Activated T-cell treated with anti-CD3 and anti-CD28 coated beads, Interleukin-2, amount 50 U/mL, for 24 hours (primary cell): ENCODE data around the gene KCNH1.

Experiments
- DNase-seq: peaks from one replicate; pipeline ENCODE4 v3.0.0-alpha.2; 2020
- H3K27ac Mint-ChIP-seq: 2 replicates; pipeline ENCODE4 v1.8.0; 2020; ENCODE audit warnings: mild to moderate bottlenecking, mixed read lengths
- H3K27me3 Mint-ChIP-seq: 2 replicates; pipeline ENCODE4 v1.8.0; 2020; ENCODE audit warnings: mixed read lengths
- H3K36me3 Mint-ChIP-seq: 2 replicates; pipeline ENCODE4 v1.8.0; 2020; ENCODE audit warnings: low read depth, mixed read lengths
- H3K4me1 Mint-ChIP-seq: 2 replicates; pipeline ENCODE4 v1.8.0; 2020; ENCODE audit warnings: low read depth, mixed read lengths
- H3K4me3 Mint-ChIP-seq: 2 replicates; pipeline ENCODE4 v1.8.0; 2020; ENCODE audit warnings: mild to moderate bottlenecking, moderate library complexity, mixed read lengths
- H3K9me3 Mint-ChIP-seq: 2 replicates; pipeline ENCODE4 v1.8.0; 2020; ENCODE audit warnings: mixed read lengths

Gene KCNH1

DNA sequence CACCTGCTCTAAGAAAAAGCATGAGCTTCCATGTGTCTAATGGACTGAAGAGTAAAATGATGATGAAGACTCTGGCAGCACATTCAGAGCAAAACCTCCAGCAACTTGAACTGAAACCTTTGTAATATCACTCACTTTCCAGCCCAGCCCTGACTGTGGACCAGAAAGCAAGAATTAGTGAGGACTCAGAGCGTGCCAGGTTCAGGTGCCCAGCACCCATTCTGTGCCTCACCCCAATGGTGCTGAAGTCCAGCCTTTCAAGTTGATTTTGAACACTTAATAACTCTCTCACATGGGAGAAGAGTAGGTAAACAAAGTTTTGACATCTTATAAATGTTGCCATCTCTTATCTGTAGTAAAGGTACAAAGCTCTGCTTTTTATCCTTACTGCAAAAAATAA is 350.0 kb downstream of the KCNH1 start:
- H3K27ac Mint-ChIP-seq = no peak overlapping the region
- peaks cover 2% of the 10 kb centered on the region for H3K27me3 Mint-ChIP-seq
- H3K4me3 Mint-ChIP-seq = no peak overlapping the region
- H3K4me1 Mint-ChIP-seq = no peaks in the 10 kb centered on the region
- H3K9me3 Mint-ChIP-seq = no peaks in the 10 kb centered on the region
- no peak for DNase-seq
- no peaks in the 10 kb centered on the region for H3K36me3 Mint-ChIP-seq

DNA sequence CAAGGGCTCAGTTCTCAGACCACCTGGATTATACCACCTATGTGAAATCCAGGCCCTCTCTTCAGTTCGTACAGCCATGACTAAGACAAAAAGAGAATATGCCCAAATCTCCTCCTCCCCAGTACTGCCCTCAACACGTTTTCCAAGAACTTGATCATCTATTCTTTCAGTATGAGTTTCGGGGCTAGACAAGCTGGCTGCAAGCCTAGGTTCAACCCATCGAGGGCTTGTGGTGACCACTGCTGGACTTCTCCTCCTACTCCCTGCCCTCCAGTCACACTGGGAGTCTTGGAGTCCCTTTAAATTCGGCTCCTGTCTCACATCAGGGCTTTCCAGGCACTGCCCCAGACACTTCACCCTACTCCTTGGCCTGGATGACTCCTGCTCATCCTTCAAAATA is 352.3 kb downstream of the KCNH1 start:
- Mint-ChIP-seq H3K9me3 (no peaks in the 10 kb centered on the region), H3K36me3 (no peaks in the 10 kb centered on the region), H3K27me3 (peaks cover 9% of the 10 kb centered on the region), H3K4me1 (no peaks in the 10 kb centered on the region), H3K4me3 (no peak overlapping the region), H3K27ac (no peak overlapping the region)
- no peak for DNase-seq

DNA sequence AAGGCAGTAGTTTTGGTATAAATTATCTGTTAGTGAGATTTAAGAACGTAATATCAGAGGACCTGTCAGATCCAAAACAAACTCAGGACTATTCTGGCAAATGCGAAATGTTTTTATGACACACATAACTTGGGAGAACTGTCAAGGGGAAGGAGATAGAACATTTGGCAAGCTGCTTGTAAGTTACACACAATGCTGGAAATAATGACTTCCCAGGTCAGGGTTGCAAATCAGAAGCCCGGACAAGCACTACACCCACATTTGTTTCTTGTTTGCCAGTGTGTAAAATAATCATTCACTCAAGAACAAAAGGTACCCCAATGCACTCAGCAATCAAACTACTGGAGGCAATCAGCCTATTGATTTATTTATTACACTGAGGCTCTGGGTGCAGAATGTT is 354.7 kb downstream of the KCNH1 start:
- no peak for DNase-seq
- Mint-ChIP-seq H3K27ac (no peak overlapping the region), H3K4me3 (no peak overlapping the region), H3K36me3 (no peaks in the 10 kb centered on the region), H3K4me1 (no peaks in the 10 kb centered on the region), H3K27me3 (peaks cover 19% of the 10 kb centered on the region), H3K9me3 (no peaks in the 10 kb centered on the region)

DNA sequence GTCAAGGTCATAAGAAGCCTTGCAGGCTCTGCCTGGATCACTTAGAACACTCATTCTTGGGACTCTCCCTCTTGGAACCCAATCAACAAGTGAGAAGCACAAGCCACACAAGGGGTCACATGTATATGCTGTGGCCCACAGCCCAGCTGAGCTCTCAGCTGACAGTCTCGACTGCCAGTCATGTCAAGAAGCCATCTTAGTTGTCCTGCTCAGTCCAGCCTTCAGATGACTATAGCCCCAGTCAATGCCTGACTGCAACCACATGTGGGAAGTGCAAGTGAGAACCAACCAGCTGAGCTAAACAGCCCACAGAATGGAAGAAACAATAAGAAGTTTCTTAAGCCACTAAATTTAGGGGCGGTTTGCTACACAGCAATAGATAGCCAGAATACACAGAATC is 356.0 kb downstream of the KCNH1 start:
- H3K4me3 Mint-ChIP-seq = no peak overlapping the region
- H3K4me1 Mint-ChIP-seq = no peaks in the 10 kb centered on the region
- no peak overlapping the region for H3K27ac Mint-ChIP-seq
- no peaks in the 10 kb centered on the region for H3K9me3 Mint-ChIP-seq
- DNase-seq = no peak
- peaks cover 23% of the 10 kb centered on the region for H3K27me3 Mint-ChIP-seq
- no peaks in the 10 kb centered on the region for H3K36me3 Mint-ChIP-seq

DNA sequence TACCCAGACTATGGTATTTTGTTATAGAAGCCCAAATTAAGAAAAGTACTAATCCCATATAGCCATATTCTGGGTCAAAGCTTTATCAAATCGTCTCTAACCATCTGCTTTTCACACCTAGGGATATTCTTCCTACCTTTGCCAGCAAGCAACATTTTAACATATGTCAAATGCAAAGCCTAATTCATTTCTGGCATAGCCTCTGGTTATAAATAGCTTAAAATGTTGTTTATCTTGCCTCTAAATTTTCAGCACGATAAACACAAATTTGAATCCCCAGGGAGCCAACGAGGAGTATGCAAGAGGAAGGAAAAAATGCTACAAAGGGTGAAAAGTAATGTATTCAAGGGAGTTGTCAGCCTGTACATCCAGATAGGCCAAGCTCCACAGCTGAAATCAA is 357.2 kb downstream of the KCNH1 start:
- Mint-ChIP-seq H3K9me3 (no peaks in the 10 kb centered on the region), H3K27me3 (peaks cover 23% of the 10 kb centered on the region), H3K36me3 (no peaks in the 10 kb centered on the region), H3K27ac (no peak overlapping the region), H3K4me1 (no peaks in the 10 kb centered on the region), H3K4me3 (no peak overlapping the region)
- no peak for DNase-seq

DNA sequence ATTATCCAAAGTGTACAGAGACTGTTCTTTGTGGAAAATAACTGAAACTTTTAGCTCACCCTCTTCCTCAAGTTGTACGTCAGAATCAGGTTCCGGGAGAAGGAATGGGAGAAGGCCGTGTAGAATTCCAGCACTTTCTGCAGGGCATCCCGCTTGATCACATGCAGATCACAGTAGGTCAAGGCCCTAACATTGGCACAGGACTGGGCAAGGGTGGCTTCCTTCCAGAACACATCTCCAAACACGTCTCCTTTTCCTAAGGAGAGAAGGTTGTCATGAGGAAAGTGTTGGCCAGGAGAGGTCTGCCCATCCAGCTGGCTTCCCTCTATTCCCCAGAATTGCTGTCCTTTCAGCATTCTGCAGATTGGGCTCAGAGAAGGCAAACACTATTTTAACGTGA is 358.7 kb downstream of the KCNH1 start:
- H3K27me3 Mint-ChIP-seq = peaks cover 21% of the 10 kb centered on the region
- no peaks in the 10 kb centered on the region for H3K36me3 Mint-ChIP-seq
- H3K4me1 Mint-ChIP-seq = no peaks in the 10 kb centered on the region
- no peak for DNase-seq
- no peak overlapping the region for H3K27ac Mint-ChIP-seq
- H3K9me3 Mint-ChIP-seq = no peaks in the 10 kb centered on the region
- no peak overlapping the region for H3K4me3 Mint-ChIP-seq

DNA sequence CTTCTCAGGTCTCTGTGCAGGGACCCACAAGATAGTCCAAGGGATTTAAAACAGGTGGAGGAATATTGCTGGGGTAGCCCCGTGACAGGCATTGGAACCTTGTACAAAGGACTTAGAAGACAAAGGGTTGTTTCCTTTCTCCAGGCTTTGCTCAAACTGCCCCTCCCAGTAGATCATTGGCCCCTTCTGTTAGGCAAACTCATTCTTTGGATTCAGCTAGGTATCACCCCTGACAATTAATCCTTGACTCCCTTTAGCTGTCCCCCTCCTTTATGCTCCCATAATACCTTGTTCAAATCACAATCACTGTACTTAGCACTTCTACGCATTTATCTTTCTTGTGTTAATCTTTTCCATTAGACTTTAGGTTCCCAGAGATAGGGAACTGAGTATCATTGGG is 360.5 kb downstream of the KCNH1 start:
- peaks cover 27% of the 10 kb centered on the region for H3K27me3 Mint-ChIP-seq
- no peaks in the 10 kb centered on the region for H3K9me3 Mint-ChIP-seq
- no peak overlapping the region for H3K4me3 Mint-ChIP-seq
- no peak overlapping the region for H3K27ac Mint-ChIP-seq
- no peaks in the 10 kb centered on the region for H3K4me1 Mint-ChIP-seq
- no peak for DNase-seq
- no peaks in the 10 kb centered on the region for H3K36me3 Mint-ChIP-seq

DNA sequence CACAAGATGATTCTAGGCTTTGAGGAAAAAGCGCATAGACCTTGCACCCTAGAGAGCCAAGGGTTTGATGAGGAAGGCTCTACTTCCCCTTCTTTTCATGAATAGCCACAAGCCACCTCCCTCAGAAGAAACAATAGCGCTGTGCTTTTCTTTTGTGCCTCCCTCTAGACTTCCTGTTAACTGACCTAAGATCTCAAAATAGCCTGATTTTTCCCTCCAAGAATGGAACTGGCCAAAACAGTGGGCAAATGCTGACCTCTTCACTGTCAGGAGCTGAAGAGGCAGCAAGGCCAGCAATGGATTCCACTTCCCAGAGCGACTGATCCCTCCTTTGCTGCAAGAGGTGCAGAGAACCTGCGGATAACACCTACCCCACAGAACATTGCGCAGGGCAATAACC is 362.8 kb downstream of the KCNH1 start:
- no peaks in the 10 kb centered on the region for H3K4me1 Mint-ChIP-seq
- H3K27me3 Mint-ChIP-seq = peaks cover 22% of the 10 kb centered on the region
- no peak overlapping the region for H3K4me3 Mint-ChIP-seq
- H3K36me3 Mint-ChIP-seq = no peaks in the 10 kb centered on the region
- no peak for DNase-seq
- H3K27ac Mint-ChIP-seq = no peak overlapping the region
- no peaks in the 10 kb centered on the region for H3K9me3 Mint-ChIP-seq

DNA sequence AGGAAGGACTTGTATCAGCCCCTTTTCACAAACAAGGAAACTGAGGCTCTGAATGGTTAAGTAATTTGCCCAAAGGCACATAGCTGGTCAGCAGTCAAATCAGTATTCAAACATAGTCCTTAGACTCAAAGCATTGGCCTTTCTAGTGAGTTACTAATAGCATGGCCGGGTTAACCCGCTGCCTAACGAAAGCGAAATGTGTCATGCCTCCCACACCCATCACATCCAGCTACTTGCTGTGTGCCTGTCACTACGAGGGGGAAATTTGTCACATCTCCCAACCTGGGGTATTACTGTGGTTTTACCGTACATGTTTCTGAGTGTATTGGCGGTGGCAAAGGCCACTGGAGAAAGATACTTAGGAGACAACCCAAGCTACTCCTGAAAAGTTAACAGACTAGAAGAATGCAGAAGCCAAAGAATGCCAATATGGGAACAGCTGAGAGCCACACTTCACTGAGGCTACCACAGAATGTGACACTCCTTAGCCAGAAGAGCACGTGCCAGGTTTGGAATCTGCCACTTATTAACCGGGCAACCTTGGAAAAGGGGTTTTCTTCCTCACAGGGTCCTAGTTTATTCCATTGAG is 363.5 kb downstream of the KCNH1 start:
- no peaks in the 10 kb centered on the region for H3K9me3 Mint-ChIP-seq
- peaks cover 19% of the 10 kb centered on the region for H3K27me3 Mint-ChIP-seq
- H3K27ac Mint-ChIP-seq = no peak overlapping the region
- H3K4me3 Mint-ChIP-seq = no peak overlapping the region
- DNase-seq = no peak
- H3K36me3 Mint-ChIP-seq = no peaks in the 10 kb centered on the region
- no peaks in the 10 kb centered on the region for H3K4me1 Mint-ChIP-seq

DNA sequence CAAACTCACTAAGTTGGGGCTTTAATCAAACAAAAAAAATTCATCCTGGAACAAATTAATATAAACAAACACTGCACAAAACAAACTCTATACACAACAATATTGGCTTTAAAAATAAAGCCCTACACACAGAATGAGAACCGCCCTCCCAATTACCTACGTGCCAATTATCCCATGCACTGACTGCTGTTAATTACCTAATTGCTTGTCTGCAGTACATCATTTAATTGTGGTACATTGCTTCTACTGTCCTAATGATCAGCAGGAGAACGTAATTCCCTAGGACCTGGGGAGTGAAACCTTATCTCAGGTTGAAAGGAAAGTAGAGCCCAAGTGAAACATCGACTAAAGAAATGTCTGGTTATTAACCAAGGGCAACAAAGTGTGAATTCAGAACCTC is 364.5 kb downstream of the KCNH1 start:
- DNase-seq = no peak
- H3K27me3 Mint-ChIP-seq = peaks cover 13% of the 10 kb centered on the region
- no peak overlapping the region for H3K4me3 Mint-ChIP-seq
- H3K27ac Mint-ChIP-seq = no peak overlapping the region
- no peaks in the 10 kb centered on the region for H3K4me1 Mint-ChIP-seq
- H3K9me3 Mint-ChIP-seq = no peaks in the 10 kb centered on the region
- no peaks in the 10 kb centered on the region for H3K36me3 Mint-ChIP-seq

DNA sequence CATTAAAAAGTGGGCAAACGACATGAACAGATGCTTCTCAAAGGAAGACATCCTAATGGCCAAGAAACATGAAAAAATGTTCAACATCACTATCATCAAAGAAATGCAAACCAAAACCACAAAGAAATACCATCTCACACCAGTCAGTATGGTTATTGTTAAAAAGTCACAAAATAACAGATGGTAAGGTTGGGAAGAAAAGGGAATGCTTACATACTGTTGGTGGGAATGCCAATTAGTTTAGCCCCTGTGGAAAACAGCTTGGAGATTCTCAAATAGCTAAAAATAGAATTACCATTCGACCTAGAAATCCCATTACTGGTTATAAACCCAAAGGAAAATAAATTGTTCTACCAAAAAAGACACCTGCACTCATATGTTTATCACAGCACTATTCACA is 369.4 kb downstream of the KCNH1 start:
- DNase-seq = no peak
- Mint-ChIP-seq H3K4me3 (no peak overlapping the region), H3K36me3 (no peaks in the 10 kb centered on the region), H3K27me3 (peaks cover 5% of the 10 kb centered on the region), H3K27ac (no peak overlapping the region), H3K9me3 (peaks cover 17% of the 10 kb centered on the region), H3K4me1 (no peaks in the 10 kb centered on the region)

DNA sequence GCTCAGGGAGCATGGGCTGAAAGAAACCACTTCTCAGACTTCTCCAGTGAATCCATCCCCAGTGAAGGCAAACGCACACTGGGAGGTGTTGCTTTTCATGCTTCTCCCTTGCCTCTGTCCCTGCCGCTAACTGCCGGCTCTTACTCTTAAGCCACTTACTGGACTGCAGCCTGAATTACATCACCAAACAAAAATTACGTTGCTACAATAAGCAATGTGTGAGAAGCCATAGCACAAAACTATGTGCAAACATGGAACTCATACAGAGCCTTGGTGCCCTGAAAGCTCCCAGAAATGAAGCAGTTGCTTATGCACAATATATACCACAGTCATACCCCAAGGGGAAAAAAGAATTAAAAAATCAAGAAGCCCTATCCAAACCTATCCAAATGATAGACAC is 375.2 kb downstream of the KCNH1 start:
- no peak for DNase-seq
- H3K4me1 Mint-ChIP-seq = no peaks in the 10 kb centered on the region

DNA sequence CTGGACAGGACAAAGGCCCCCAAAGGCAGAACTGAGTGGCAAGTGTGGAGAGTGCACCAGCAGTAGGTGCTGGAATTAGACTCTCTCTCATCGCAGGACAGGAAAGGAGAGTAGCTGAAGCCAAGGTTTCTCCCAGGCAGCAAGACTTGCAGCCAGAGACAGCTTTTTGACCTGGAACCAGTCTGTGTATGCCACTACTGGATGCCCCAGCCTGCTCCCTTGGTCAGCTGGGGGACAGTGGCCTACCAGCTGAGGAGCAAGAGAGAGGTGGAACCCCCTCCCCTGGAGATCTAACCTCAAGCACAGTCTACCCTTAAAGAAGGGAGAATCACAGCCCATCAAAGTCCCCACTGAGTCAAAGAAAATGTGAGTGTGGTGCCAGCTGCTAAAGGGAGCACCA is 375.7 kb downstream of the KCNH1 start:
- peaks cover 19% of the 10 kb centered on the region for H3K9me3 Mint-ChIP-seq
- H3K27me3 Mint-ChIP-seq = peaks cover 9% of the 10 kb centered on the region

More for the DNA sequence above, 375.2 kb downstream of the KCNH1 start:
- no peak overlapping the region for H3K27ac Mint-ChIP-seq
- H3K36me3 Mint-ChIP-seq = no peaks in the 10 kb centered on the region
- peaks cover 19% of the 10 kb centered on the region for H3K9me3 Mint-ChIP-seq
- no peak overlapping the region for H3K4me3 Mint-ChIP-seq
- peaks cover 9% of the 10 kb centered on the region for H3K27me3 Mint-ChIP-seq

DNA sequence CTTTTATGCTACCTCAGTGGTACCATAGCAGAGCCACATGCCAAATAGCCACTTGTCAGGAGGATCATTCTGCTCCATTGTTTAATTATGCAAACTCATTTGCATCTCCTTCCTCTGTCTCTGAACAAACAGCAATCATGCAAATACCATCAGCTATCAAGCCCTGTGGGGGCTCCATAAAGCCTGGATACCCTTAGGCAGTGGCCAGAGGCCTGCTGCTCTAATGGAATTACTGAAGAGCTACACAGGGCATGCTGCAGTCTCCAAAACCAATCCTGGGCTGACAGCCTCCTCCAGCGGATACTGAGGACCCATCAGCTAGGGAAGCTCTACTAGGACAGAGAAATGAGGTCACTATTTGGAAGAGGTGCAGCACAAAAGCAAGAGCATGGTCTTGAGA is 376.3 kb downstream of the KCNH1 start:
- Mint-ChIP-seq H3K9me3 (peaks cover 19% of the 10 kb centered on the region), H3K4me3 (no peak overlapping the region), H3K27me3 (peaks cover 9% of the 10 kb centered on the region)

More for the DNA sequence above, 375.7 kb downstream of the KCNH1 start:
- Mint-ChIP-seq H3K4me1 (no peaks in the 10 kb centered on the region), H3K4me3 (no peak overlapping the region), H3K27ac (no peak overlapping the region), H3K36me3 (no peaks in the 10 kb centered on the region)
- DNase-seq = no peak

DNA sequence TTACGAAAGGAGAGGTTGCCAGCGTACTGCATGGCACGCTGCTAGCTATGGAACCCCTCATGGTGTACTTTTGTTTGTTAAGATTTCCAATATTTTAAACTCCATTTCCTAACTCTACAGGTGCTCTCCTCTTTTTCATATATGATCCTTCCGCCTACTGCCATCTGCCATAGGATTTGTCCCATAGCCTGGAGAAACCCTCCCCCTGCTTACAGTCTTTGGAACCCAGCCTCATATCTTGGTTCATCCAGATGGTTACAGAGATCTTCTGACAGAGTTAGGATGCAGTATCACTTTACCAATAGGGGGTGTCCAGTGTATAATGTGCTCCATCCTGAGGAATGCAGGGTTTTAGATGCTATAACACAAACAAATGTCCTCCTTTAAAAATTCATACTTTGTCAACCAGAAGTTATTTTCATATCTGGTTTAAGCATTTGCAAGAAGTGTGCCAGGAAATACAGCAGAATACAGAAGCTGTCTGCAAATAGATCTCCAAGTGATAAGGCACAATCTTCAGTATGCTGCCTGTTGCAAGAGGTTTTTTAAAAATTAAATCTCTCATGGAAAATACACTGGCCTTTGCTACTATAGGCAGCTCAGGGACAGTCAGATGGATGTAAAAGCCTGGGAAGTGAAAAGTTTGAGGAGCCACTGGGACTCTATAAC is 377.8 kb downstream of the KCNH1 start:
- no peak overlapping the region for H3K27ac Mint-ChIP-seq
- DNase-seq = no peak
- peaks cover 6% of the 10 kb centered on the region for H3K9me3 Mint-ChIP-seq
- no peak overlapping the region for H3K4me3 Mint-ChIP-seq
- peaks cover 7% of the 10 kb centered on the region for H3K27me3 Mint-ChIP-seq
- H3K4me1 Mint-ChIP-seq = no peaks in the 10 kb centered on the region
- H3K36me3 Mint-ChIP-seq = no peaks in the 10 kb centered on the region

More for the DNA sequence above, 376.3 kb downstream of the KCNH1 start:
- DNase-seq = no peak
- H3K4me1 Mint-ChIP-seq = no peaks in the 10 kb centered on the region
- H3K27ac Mint-ChIP-seq = no peak overlapping the region
- H3K36me3 Mint-ChIP-seq = no peaks in the 10 kb centered on the region
